Measurements from ENCODE around the gene SLC17A5. TPM values are rescaled to one million over a fixed set of nuclear protein-coding genes. Genes with fewer than 3 reads are reported as not detected.

Gene SLC17A5
- polyA plus RNA-seq, 3 donors, result 18.9 to 20.6 (median 20.2) TPM

DNA sequence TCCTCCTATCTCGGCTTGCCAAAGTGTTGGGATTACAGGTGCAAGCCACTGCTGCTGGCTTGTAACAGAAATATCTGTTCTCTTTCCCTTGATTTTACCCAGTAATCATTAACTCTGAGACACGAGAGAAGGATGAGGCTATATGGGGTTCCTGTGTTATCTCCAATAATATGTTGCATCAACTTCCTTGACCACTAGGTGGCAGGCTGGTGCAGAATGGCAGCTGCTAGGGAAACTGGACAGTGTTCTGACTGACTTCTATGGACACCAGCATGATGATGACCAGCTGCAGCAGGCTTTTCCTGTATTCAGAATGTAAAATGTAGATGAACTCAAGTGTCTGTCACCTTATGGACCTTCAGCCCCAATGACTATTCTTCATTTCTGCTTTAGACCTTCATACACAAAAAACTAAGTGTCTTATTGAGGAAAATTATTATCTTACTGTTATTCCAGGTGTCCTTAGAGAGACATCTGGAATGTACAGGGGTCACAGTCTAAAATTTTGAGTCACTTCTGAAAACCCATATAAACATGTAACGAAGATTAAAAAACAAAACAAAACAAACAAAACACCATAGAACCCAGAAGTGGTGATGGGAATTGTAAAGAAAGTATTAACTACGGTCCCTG lies 21.8 kb upstream of the SLC17A5 start:
- DNase-seq (ENCODE audit: extremely low read depth in 1 of 11, low read depth in 9 of 11, low spot score in 4 of 11), result peak in 9 of 11 donors; percentile 50 to 84 (median 65)

DNA sequence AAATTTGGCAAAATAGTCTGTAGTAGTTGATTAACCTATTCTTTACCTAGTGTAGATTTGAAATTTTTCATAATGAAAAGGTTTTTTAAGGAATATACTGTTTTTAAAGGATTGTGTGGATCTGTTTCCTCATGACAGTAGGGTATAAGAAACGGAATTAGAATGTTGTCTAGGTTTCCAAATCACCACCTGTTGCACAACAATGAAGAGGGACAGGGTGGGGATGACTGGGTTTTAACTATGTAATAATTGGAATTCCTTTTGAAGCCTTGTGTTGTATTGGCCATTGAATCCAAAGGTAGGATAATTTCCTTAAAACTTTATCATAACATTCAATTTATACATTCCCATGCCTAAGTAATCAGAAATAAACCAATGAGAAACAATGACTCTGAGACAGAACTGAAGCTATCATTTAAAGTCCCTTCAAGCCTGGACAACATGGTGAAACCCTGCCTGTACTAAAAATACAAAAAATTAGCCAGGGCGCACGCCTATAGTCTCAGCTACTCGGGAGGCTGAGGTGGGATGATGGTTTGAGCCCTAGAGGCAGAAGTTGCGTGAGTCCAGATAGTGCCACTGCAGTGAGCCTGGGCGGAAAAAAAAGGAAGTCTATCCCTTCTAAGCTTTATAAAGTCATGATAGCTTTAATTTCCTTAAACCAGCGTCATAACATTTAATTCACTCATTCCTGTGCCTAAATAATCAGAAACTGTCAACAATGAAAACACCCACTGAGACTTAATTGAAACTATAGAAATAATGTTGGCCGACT lies 18.3 kb upstream of the SLC17A5 start:
- no peak for DNase-seq (ENCODE audit: extremely low read depth in 1 of 11, low read depth in 9 of 11, low spot score in 4 of 11)

DNA sequence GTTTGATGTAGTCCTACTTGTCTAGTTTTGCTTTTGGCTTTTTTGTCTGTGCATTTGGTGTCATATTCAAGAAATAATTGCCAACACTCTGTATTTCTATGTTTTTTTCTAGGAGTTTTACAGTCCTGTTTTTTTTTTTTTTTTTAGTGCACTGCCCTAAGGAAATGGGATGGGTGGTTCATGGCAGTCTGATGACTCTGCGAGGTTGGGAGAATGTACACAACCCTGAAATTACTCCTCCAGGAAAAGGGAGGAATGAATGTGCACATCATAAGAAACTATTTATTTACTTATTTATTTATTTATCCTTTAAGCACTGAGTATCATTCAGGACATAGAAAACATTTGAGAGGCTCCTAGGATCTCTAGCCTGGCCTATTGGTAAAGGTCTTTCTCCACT lies 15.2 kb upstream of the SLC17A5 start:
- no peak for DNase-seq (ENCODE audit: extremely low read depth in 1 of 11, low read depth in 9 of 11, low spot score in 4 of 11)

DNA sequence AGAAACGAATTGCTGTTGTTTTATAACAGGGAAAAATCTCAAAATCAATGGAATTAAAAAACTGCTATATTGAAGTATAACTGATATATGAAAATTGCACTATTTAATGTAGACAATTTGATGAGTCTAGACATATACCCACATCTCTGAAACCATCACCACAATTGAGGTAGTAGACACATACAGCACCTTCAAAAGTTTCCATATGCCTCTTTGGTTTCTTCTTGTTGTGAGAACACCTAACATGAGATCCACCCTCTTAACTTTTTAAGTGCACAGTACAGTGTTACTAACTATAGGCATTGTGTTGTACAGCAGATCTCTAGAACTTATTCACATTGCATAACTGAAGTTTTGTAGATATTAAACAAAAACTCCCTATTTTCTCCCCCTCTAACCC lies 14.0 kb upstream of the SLC17A5 start:
- no peak for DNase-seq (ENCODE audit: extremely low read depth in 1 of 11, low read depth in 9 of 11, low spot score in 4 of 11)

DNA sequence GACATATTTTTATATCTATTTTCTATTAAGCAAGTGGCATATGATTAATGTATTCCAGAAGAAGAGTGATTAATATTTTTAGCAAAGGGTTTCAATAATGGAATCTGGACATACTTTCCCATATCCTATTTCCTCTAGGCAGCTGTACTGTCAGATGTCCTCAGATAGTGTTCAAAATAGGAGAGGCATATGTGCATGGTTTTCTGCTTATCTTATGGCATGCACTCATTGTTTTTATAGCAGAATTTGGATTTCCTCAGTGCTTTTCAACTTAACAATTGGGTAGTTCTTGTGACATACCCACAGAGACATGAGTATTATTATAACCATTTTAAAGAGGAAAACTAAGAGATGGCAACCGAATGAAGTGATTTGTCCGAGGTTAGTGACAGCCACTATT lies 12.6 kb upstream of the SLC17A5 start:
- DNase-seq (ENCODE audit: extremely low read depth in 1 of 11, low read depth in 9 of 11, low spot score in 4 of 11), result no peak

DNA sequence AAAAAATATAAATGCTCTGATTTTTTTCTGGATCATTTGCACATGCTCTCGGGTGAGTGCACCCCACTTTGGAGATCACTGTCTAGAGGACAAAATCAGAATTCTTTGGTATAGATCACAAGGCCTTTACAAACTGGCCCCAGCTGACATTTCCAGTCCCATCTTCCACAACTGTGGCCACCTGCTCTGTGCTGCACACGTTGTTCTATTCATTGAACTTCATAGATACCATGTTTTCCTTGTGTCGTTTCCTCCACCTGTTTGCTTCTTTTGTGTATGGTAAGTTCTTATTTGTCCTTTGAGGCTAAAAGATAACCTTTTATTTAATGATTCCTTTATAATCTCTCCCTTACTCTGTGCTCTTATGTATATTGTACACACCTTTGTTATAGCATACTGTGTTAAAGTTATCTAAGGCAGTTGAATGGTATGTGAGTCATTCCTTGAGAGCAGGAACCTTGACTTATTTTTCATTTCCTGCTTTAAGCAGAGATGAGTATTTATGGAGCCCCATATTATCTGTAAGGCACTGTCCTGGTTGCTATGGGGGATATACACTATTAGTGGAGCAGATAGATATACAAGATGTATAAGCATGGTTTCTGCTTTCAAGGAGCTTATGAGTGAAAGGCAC lies 12.0 kb upstream of the SLC17A5 start:
- no peak for DNase-seq (ENCODE audit: extremely low read depth in 1 of 11, low read depth in 9 of 11, low spot score in 4 of 11)

DNA sequence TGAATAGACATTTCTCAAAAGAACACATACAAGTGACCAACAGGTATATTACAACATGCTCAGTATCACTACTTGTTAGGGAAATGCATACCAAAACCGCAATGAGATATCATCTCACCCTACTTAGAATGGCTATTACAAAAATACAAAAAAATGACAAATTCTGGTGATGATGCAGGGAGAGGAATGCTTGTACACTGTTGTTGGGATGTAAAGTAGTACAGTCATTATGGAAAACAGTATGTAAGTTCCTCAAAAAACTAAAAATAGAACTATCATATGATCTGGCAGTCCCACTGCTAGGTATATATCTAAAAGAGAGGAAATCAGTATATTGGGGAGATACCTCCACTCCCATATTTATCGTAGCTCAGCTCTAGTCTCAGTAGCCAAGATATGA lies 10.9 kb upstream of the SLC17A5 start:
- DNase-seq (ENCODE audit: extremely low read depth in 1 of 11, low read depth in 9 of 11, low spot score in 4 of 11), result no peak

DNA sequence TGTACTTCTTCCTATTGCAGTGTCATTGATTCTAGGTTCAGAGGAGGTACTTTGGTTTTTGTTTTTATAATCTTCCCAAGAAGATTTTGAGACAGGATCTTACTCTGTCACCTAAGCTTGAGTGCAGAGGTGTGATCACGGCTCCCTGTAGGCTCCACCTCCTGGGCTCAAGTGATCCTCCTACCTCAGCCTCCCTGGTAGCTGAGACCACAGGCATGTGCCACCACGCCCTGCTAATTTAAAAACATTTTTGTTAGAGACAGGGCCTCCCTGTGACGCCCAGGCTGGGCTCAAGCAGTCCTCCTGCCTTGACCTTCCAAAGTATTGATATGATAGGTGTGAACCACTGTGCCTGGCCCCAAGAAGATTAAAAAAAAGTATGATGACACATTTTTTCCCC lies 3.4 kb upstream of the SLC17A5 start:
- no peak for DNase-seq (ENCODE audit: extremely low read depth in 1 of 11, low read depth in 9 of 11, low spot score in 4 of 11)

DNA sequence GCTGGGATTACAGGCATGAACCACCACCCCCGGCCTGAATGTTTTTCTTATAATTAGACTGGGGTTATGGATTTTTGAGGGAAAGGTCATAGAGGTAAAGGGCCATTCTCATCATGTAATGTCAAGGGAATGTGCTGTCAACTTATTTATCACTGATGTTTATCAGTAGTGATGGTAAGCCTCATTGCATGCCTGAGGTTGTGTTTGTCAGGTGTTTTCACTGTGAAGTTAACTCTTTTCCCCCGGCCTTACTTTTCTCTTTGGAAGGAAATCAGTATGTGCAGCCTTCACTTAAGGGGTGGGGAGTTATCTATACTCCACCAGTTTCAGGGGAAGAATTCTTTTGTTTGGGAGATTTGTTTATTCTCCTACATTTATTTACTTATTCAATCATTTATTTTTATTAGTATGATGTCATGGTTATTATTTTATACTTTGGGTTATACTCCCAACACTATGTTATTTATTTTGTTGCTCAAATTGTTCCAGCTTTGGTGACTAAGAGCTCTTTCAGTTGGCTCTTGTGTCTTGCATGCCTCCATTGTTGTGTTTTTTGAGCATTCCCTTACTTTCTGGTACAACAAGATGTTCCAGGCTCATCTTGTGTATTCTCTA lies 2.8 kb upstream of the SLC17A5 start:
- DNase-seq (ENCODE audit: extremely low read depth in 1 of 11, low read depth in 9 of 11, low spot score in 4 of 11), result no peak

DNA sequence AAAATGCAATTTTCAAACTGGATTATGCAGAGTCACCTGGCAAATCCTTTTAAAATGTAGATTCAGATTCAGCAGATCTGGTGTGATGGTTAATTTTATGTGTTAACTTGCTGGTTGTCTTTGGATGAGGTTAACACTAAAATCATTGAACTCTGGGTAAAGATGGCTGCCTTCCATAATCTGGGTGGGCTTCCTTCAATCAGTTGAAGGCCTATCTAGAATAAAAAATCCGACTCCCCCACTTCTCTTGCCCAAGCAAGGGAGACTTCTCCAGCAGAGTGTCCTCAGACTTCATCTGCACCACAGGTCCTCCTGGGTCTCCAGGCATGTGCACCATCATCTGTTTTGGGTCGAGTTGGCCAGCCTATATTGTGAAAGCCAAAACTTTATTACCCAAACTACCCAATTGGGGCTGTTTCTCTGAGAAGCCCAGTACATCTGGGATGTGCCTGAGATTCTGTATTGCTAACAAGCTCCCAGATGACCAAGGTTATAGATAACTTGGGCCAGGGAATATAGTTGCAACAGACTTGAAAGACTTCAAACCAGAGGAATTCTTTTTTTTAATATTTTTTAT lies 1.6 kb upstream of the SLC17A5 start:
- no peak for DNase-seq (ENCODE audit: extremely low read depth in 1 of 11, low read depth in 9 of 11, low spot score in 4 of 11)

DNA sequence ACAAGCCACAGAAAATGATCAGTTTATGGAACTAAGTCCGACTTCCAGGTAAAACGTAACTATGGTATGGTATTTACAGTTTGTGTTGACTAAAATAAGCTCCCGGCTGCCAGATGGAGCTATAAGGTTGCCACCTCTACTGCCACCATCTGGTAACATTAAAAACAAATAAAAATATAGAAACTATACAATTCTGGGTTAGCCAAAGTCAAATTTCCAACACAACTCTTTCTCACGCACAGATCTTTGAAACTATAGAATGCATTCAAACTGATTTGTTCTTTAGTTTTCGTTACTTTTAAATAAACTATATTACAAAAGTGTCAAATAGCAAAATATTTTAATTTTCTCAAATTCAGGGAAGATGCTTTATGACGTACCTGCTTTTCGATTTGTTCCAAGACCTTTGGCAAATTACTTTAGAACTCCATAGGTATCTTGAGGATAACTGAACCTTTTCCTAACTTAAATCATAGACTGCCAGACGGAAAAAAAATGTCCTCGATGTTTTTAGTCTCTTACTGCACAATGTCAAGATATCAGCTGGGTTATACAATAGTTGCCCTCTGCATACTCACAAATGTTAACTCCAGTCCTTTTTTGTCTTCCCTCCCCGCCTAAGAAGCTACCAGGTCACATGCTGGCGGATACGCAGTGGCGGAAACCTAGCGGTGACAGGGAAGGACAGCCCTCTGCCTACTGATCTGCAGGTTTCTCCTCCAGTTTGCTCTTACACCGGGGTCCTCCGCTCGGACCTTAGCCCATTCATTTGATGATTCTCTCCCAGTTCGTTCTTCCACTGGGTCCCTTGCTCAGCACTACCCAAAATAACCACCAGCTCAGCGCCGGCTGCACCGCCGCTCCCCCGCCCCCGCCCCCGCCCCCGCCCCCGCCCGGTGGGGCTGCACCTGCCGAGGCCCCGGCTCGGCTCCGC lies 888 bp downstream of the SLC17A5 start:
- DNase-seq (ENCODE audit: extremely low read depth in 1 of 11, low read depth in 9 of 11, low spot score in 4 of 11), result peak in 7 of 11 donors; percentile 18 to 36 (median 31)

DNA sequence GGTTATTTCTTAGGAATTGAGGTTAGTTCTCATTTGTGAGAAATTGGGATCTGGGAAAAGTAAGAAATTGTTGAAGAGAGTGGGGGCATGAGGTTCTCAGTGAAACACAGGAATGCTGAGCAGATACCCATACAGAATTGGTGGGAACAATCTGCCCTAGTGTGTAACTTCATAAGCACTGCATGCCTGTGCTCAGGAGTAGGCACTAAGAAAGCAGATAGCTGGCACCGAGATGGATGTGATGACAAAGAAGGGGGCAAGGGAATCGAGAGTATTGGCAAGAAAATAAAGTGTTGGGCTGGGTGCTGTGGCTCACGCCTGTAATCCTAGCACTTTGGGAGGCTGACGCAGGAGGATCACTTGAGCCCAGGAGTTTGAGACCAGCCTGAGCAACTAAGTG lies 4.0 kb downstream of the SLC17A5 start:
- no peak for DNase-seq (ENCODE audit: extremely low read depth in 1 of 11, low read depth in 9 of 11, low spot score in 4 of 11)

DNA sequence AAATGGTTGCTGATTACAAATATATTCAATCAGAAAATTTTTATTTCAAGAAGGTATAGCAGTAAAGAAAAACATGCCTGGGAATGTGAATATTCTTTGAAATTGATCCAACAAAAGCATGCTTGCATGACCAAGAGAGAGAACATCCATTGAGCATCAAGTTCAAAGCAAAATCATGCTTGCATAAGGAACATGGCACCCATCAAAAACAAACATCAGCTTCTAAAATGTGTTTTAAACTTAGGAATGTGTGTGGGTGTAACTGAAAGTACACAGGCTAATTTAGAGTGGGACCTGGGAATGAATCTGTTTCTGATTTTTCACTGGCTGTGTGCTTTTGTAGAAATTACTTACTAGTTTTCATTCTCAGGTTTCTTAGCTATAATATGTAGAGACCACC lies 5.6 kb downstream of the SLC17A5 start:
- no peak for DNase-seq (ENCODE audit: extremely low read depth in 1 of 11, low read depth in 9 of 11, low spot score in 4 of 11)

DNA sequence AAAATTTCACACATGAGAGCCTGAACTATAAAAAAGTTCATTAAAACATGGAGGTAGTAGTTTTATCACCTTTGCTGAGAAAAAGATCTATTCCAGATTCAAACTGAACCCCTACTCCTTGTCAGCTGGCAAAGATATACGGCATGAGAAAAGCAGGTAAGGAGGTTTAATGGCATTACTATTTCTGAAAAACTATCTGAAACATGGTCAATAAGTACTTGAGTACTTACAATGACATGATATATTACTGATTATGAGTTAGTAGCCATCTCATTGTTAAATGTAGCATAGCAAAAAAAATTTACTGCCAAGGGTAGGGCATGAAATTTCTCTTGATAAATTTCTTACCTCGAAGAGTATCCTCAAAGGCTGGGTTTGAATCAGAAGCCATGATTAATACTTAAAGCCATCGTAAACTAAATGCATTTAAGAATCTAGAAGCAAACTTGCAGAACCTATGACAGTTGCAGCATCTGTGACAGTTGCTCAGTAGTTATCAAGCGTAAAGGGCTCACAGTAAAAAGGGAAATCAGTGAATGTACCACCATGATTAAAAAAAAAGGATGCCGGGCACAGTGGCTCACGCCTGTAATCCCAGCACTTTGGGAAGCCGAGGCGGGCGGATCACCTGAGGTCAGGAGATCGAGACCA lies 8.7 kb downstream of the SLC17A5 start:
- no peak for DNase-seq (ENCODE audit: extremely low read depth in 1 of 11, low read depth in 9 of 11, low spot score in 4 of 11)

DNA sequence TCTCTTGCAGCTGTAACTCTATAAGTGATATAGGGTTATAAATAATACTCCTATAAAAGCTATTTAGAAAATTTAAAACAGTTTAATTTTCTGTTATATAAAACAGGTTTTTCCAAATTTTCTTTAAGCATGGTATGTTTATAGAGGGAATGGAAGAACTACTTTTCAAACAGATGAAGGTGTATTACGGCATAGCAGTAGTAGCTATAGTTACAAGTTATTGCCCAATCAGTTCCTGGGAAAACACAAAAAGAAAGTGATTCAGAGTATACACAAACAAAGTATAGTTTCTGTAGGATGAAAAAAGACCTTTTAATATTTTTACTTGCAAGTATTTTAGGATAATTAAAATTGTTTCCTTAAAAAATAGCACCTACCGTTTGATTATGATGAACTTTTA lies 9.8 kb downstream of the SLC17A5 start:
- DNase-seq (ENCODE audit: extremely low read depth in 1 of 11, low read depth in 9 of 11, low spot score in 4 of 11), result no peak

DNA sequence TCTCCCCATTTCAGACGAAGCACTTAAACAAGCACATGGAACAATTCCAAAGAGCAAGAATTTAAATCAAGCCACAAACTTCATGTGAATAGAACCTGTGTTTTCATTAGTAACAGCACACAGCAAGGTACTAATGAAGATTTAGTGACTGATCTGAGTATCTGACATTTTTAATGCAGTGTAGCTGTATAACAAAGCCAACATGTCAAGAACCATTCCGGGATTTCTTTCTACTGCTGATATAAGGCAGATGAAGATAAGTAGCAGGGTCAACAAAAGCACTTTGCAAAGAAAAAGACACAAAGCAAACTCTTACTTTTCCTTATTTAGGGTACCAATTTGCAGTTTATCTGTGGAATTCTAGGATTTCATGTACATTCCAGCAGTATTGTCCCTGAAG lies 11.3 kb downstream of the SLC17A5 start:
- DNase-seq (ENCODE audit: extremely low read depth in 1 of 11, low read depth in 9 of 11, low spot score in 4 of 11), result peak in 3 of 11 donors; percentile 22 to 38 (median 30)

DNA sequence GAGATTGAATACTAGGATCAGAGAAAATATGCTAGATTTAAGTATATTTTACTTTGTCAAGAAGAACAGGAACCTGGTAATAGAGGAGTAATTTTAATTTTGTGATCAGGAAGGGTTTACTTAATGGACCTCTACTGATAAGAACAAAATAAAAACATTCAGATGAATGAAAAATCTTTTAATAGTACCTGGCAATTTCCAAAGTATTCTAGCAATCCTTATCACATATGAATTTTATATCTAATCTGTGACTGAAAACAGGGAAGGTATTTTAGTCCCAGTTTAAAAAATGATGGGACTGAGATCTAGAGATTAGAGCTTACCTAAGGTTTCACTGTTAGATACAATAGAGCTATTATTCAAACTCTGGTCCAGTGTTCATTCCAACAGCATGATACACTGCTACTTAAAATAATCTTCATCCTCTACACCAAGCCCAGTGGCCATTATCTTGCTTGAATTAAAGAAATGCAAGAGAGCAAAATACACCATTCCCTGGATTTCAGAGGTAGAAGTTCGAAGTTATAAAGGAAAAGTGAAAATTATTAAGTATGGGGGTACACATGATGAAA lies 13.5 kb downstream of the SLC17A5 start:
- no peak for DNase-seq (ENCODE audit: extremely low read depth in 1 of 11, low read depth in 9 of 11, low spot score in 4 of 11)

DNA sequence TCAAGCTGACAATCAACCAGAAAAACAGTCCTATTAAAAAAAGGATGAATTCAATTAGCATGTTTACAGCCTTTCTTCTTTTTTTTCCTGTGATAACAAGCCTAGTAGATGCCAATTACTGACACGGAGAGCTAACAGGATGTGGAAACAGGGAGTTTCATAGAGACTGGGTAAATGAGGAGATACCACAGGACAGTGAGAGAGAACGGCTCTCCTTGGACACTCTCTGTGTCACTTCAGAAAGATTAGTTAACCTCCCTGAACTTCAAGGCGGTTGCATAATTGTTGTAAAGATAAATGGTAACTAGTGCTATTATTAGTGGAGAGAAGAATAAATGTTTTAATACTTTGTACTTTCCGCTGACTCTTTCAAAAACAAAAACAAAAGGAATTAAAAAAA lies 14.8 kb downstream of the SLC17A5 start:
- DNase-seq (ENCODE audit: extremely low read depth in 1 of 11, low read depth in 9 of 11, low spot score in 4 of 11), result no peak
